HG03521 (cell line): ENCODE measurements around the gene CLDN17.

Experiments
- ATAC-seq: cut with Tn5 transposase; IDR thresholded peaks from one replicate; pipeline ENCODE4 v1.9.1; 2021; ENCODE audit warnings: mild to moderate bottlenecking, moderate library complexity; ENCODE audit not compliant: unreplicated experiment

Gene CLDN17

GRCh38 chr21:30166705-30167104, at the start of gene CLDN17:
CLDN17 (minus strand) TSS chr21:30166805; CDS start chr21:30166617, 188 bp downstream.
- ATAC-seq, result no peak

GRCh38 chr21:30216041-30216723, 49.6 kb upstream of the CLDN17 start, which contains the start of gene CLDN8:
CLDN8 (minus strand) TSS chr21:30216097; CDS start chr21:30215925, 172 bp downstream.
- no peak for ATAC-seq

GRCh38 chr21:30211071-30211470, 44.5 kb upstream of the CLDN17 start:
- ATAC-seq, result no peak

GRCh38 chr21:30209601-30210000, 43.0 kb upstream of the CLDN17 start:
- ATAC-seq, result no peak

- no peak for ATAC-seq
Observed at GRCh38 chr21:30207252-30207579, 40.6 kb upstream of the CLDN17 start.

GRCh38 chr21:30206551-30207251, 40.1 kb upstream of the CLDN17 start:
- no peak for ATAC-seq

- ATAC-seq, result no peak
Observed at GRCh38 chr21:30200000-30200399, 33.4 kb upstream of the CLDN17 start.

GRCh38 chr21:30194701-30195299, 28.2 kb upstream of the CLDN17 start:
- no peak for ATAC-seq

GRCh38 chr21:30193201-30193600, 26.6 kb upstream of the CLDN17 start:
- ATAC-seq, result no peak

GRCh38 chr21:30190554-30190953, 23.9 kb upstream of the CLDN17 start:
- no peak for ATAC-seq

- ATAC-seq, result no peak
Observed at GRCh38 chr21:30189773-30190172, 23.2 kb upstream of the CLDN17 start.

GRCh38 chr21:30186242-30186641, 19.6 kb upstream of the CLDN17 start:
- ATAC-seq, result no peak

- ATAC-seq, result no peak
Observed at GRCh38 chr21:30168086-30168485, 1.5 kb upstream of the CLDN17 start.

GRCh38 chr21:30166171-30166570, 434 bp downstream of the CLDN17 start:
- ATAC-seq, result no peak

- no peak for ATAC-seq
Observed at GRCh38 chr21:30164796-30165195, 1.8 kb downstream of the CLDN17 start.

GRCh38 chr21:30153697-30154340, 12.8 kb downstream of the CLDN17 start:
- ATAC-seq, result no peak

GRCh38 chr21:30152792-30153191, 13.8 kb downstream of the CLDN17 start:
- ATAC-seq, result no peak

- ATAC-seq, result no peak
Observed at GRCh38 chr21:30148906-30149305, 17.7 kb downstream of the CLDN17 start.

GRCh38 chr21:30146558-30147282, 19.9 kb downstream of the CLDN17 start:
- no peak for ATAC-seq

GRCh38 chr21:30138483-30138882, 28.1 kb downstream of the CLDN17 start:
- no peak for ATAC-seq

GRCh38 chr21:30129246-30129645, 37.4 kb downstream of the CLDN17 start:
- no peak for ATAC-seq
